NCI-H748 (cell line): ENCODE data around the gene KRTAP5-6.
A peak's percentile ranks its signal among the peaks of the same experiment; 100 is the strongest.

Source experiments
- DNase-seq: peaks from one replicate; lab custom pipeline; 2025; ENCODE audit not compliant: unreplicated experiment; lab: John Stamatoyannopoulos, UW

Gene KRTAP5-6

GRCh38 chr11:1696608-1697570 is at the start of gene KRTAP5-6:
KRTAP5-6 (plus strand) TSS chr11:1697195; CDS start chr11:1697246, 51 bp downstream.
- DNase-seq: no peak

- no peak for DNase-seq
Observed at GRCh38 chr11:1647901-1648652, 48.9 kb upstream of the KRTAP5-6 start.

GRCh38 chr11:1648653-1649420 is 48.2 kb upstream of the KRTAP5-6 start:
- DNase-seq: no peak

- peak; percentile 17 for DNase-seq
Observed at GRCh38 chr11:1650034-1650917, 46.7 kb upstream of the KRTAP5-6 start.

- DNase-seq: no peak
Observed at GRCh38 chr11:1650918-1651262, 46.1 kb upstream of the KRTAP5-6 start.

- DNase-seq: no peak
Observed at GRCh38 chr11:1651411-1651980, 45.5 kb upstream of the KRTAP5-6 start.

- no peak for DNase-seq
Observed at GRCh38 chr11:1652026-1652425, 45.0 kb upstream of the KRTAP5-6 start.

GRCh38 chr11:1652442-1652770 is 44.6 kb upstream of the KRTAP5-6 start:
- DNase-seq: no peak

- DNase-seq: peak; percentile 62
Observed at GRCh38 chr11:1652771-1653540, 44.0 kb upstream of the KRTAP5-6 start.

GRCh38 chr11:1653541-1654387 is 43.2 kb upstream of the KRTAP5-6 start:
- no peak for DNase-seq

GRCh38 chr11:1654388-1655167 is 42.4 kb upstream of the KRTAP5-6 start:
- DNase-seq: no peak

- no peak for DNase-seq
Observed at GRCh38 chr11:1655168-1656060, 41.6 kb upstream of the KRTAP5-6 start.

GRCh38 chr11:1656061-1656441 is 40.9 kb upstream of the KRTAP5-6 start:
- DNase-seq: no peak

- DNase-seq: no peak
Observed at GRCh38 chr11:1656670-1657069, 40.3 kb upstream of the KRTAP5-6 start.

GRCh38 chr11:1659506-1659905 is 37.5 kb upstream of the KRTAP5-6 start:
- no peak for DNase-seq

- no peak for DNase-seq
Observed at GRCh38 chr11:1660111-1660867, 36.7 kb upstream of the KRTAP5-6 start.
